Regular cardiac myocyte (primary cell): ENCODE data around the gene ENOX1. TPM values are rescaled to one million over a fixed set of nuclear protein-coding genes. Genes with fewer than 3 reads are reported as not detected.

Experiments
- total RNA-seq: library from RNA; depleted of rRNA; stranded (reverse); fragments of >200 nt; gene quantifications from 2 replicates; pipeline ENCODE4 v1.2.3, GENCODE V29; 2014

ENOX1 gene
- total RNA-seq = 2.1 and 10.1 TPM in 2 replicates

DNA sequence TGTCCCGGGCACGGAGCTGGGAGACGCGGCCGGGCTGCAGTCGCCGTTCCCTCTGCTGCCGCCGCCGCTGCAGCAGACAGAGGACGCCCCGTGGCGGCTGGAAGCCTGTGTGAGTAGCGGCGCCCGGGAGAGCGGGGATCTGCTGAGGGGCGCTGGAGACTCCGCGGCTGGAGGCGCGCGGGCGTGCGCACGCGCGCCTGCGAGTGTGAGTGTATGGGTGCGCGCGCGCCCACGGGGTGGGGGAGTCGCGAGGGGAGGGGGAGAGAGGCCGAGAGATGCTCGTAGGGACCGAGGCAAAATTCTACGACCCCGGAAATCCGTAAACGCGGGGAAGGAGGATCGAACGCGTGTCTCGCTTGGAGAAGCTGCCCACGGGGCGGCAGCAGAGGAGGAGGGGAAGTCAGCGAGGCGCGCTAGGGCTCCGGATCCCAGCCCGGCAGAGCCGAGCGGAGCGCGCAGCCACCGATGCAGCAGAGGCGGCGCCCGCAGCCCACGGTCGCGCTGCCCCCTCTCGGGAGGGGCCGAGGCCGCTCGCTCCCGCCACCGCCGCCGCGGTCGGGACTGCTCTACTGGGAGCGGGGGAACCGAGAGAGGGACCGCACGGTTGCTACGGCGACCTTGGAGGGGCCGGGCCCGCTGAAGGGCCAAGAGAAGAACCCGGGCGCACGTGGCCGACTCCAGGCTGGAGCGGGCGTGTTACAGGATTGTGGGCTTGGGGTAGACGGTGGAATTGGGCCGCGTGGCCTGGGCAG, at the start of gene ENOX1:
Gene ENOX1 (minus strand): TSS at position 207 of the 752 bp plus-strand sequence.

Other genes with a start within 250 kb of the ENOX1 start
- gene CCDC122, start 92.8 kb upstream of the ENOX1 start, total RNA-seq = 1.7 and 29.6 TPM in 2 replicates
- 7.5 and 87.7 TPM in 2 replicates for gene LACC1, start 92.9 kb upstream of the ENOX1 start, total RNA-seq